Endothelial cell of umbilical vein (primary cell): ENCODE results near the gene TMEM170B. TPM values are rescaled to one million over a fixed set of nuclear protein-coding genes. Genes with fewer than 3 reads are reported as not detected.

ENCODE experiments used
- BruUV-seq: library from RNA; stranded (reverse); fragments of 400-500 nt; replicated peaks from 2 replicates; lab custom pipeline; 2021; lab: Mats Ljungman, UMichigan
- CTCF ChIA-PET: fragments of 300-600, 350-600 bp; sonication (Branson Sonifier 250); formaldehyde crosslinking; loops from one replicate; lab custom pipeline; 2021; ENCODE audit warnings: antibody characterized with exemption, inconsistent platforms; lab: Charles Lee
- POLR2A ChIA-PET: fragments of 300-600, 350-600 bp; sonication (Branson Sonifier 250); formaldehyde crosslinking; loops from one replicate; lab custom pipeline; 2021; ENCODE audit warnings: antibody characterized with exemption, inconsistent platforms; lab: Charles Lee
- DNase-seq: peaks from one replicate; pipeline ENCODE4 v3.0.0-alpha.2; 2011; ENCODE audit warnings: low read depth, low spot score
- FAIRE-seq: peaks from 2 replicates; lab custom pipeline; 2011; peaks lifted over from hg19 to GRCh38; lab: Jason Lieb, UNC
- H2AFZ ChIP-seq: 2 replicates; pipeline ENCODE4 v1.6.0; 2012; ENCODE audit warnings: low read depth, low read length, control low read depth, inconsistent platforms
- H3K27ac ChIP-seq: 2 replicates; pipeline ENCODE4 v1.5.1; 2011; ENCODE audit warnings: low read depth, mild to moderate bottlenecking, control low read depth, low read length, moderate library complexity; ENCODE audit not compliant: insufficient read depth
- H3K27me3 ChIP-seq, 2 experiments: 2 replicates each; pipeline versions ENCODE4 v1.6.0 to v1.6.1; 2011; ENCODE audit warnings: low read length in 2 of 2, mixed read lengths in 1 of 2; ENCODE audit not compliant: control insufficient read depth in 2 of 2, insufficient read depth in 2 of 2
- H3K36me3 ChIP-seq, 2 experiments: 2 replicates in 1 of 2; 3 replicates in 1 of 2; pipeline ENCODE4 v1.5.1; 2011; ENCODE audit warnings: low read length in 2 of 2, mild to moderate bottlenecking in 1 of 2, moderate library complexity in 1 of 2; ENCODE audit not compliant: control insufficient read depth in 2 of 2, insufficient read depth in 2 of 2; ENCODE audit errors: extremely low read depth in 1 of 2
- H3K4me1 ChIP-seq: 3 replicates; pipeline ENCODE4 v1.5.1; 2011; ENCODE audit warnings: mild to moderate bottlenecking, low read length; ENCODE audit not compliant: control insufficient read depth, insufficient read depth; ENCODE audit errors: extremely low read depth
- H3K4me2 ChIP-seq: 2 replicates; pipeline ENCODE4 v1.6.1; 2011; ENCODE audit warnings: low read length, control low read depth, mixed read lengths; ENCODE audit not compliant: insufficient read depth
- H3K4me3 ChIP-seq, 3 experiments: fragments of 200-600 bp in 1 of 3; sonication (generic), shearing (Covaris generic) in 1 of 3; replicated peaks in 1 of 3; 2 replicates each; pipeline ENCODE4 v1.5.1; 2011 to 2016; ENCODE audit warnings: control low read depth in 3 of 3, low read length in 3 of 3, mild to moderate bottlenecking in 2 of 3, inconsistent platforms in 1 of 3, low read depth in 1 of 3, moderate library complexity in 1 of 3; ENCODE audit not compliant: insufficient read depth in 1 of 3
- H3K79me2 ChIP-seq: 2 replicates; pipeline ENCODE4 v1.6.0; 2012; ENCODE audit warnings: low read length, inconsistent platforms; ENCODE audit not compliant: control insufficient read depth, insufficient read depth
- H3K9ac ChIP-seq: replicated peaks from 2 replicates; pipeline ENCODE3; 2011; ENCODE audit warnings: low read length, control low read depth; ENCODE audit not compliant: insufficient read depth; ENCODE audit errors: extremely low read depth
- H3K9me1 ChIP-seq: replicated peaks from 3 replicates; pipeline ENCODE4 v1.6.0; 2011; ENCODE audit warnings: mild to moderate bottlenecking, low read length; ENCODE audit not compliant: control insufficient read depth, insufficient read depth; ENCODE audit errors: extremely low read depth
- H3K9me3 ChIP-seq: replicated peaks from 2 replicates; pipeline ENCODE4 v1.5.1; 2012; ENCODE audit warnings: low read length, inconsistent platforms; ENCODE audit not compliant: control insufficient read depth, insufficient read depth
- H4K20me1 ChIP-seq: replicated peaks from 2 replicates; pipeline ENCODE3; 2011; ENCODE audit warnings: mild to moderate bottlenecking, low read length; ENCODE audit not compliant: control insufficient read depth, insufficient read depth; ENCODE audit errors: extremely low read depth
- EZH2 ChIP-seq: IDR thresholded peaks from 2 replicates; pipeline ENCODE4 v1.6.1; 2012; ENCODE audit warnings: borderline replicate concordance, low read depth, mild to moderate bottlenecking, moderate library complexity, low read length, inconsistent platforms; ENCODE audit not compliant: severe bottlenecking
- FOS ChIP-seq: IDR thresholded peaks from 2 replicates; pipeline ENCODE4 v1.6.1; 2011; ENCODE audit warnings: mild to moderate bottlenecking, low read length, moderate library complexity, borderline replicate concordance; ENCODE audit not compliant: insufficient read depth
- GATA2 ChIP-seq: IDR thresholded peaks from 2 replicates; pipeline ENCODE4 v1.7.0; 2011; ENCODE audit warnings: low read depth, mild to moderate bottlenecking, moderate library complexity, mixed read lengths, low read length; ENCODE audit not compliant: insufficient read length, insufficient read depth
- JUN ChIP-seq: IDR thresholded peaks from 2 replicates; pipeline ENCODE4 v1.6.1; 2011; ENCODE audit warnings: borderline replicate concordance, low read depth; ENCODE audit not compliant: insufficient read length, insufficient read depth
- MYC ChIP-seq: IDR thresholded peaks from one replicate; pipeline ENCODE4 v1.6.1; 2011; ENCODE audit warnings: mild to moderate bottlenecking, low read depth, low read length
- POLR2A ChIP-seq: IDR thresholded peaks from 2 replicates; pipeline ENCODE4 v1.6.1; 2012; ENCODE audit warnings: low read depth, mild to moderate bottlenecking, control low read depth, low read length
- POLR2AphosphoS5 ChIP-seq: IDR thresholded peaks from 2 replicates; pipeline ENCODE4 v1.6.1; 2012; ENCODE audit warnings: low read depth, mild to moderate bottlenecking, control low read depth, low read length, moderate library complexity; ENCODE audit not compliant: insufficient read depth
- dilution Hi-C: fragments of 300-500 bp; cut with MboI; formaldehyde crosslinking; loops from one replicate; pipeline ENCODE4 v1.15.0; 2019; ENCODE audit warnings: low sequenced_read_pairs; ENCODE audit not compliant: extremely low pct_ligation_motif_present
- intact Hi-C: fragments of 100-400 bp; cut with micrococcal nuclease; formaldehyde crosslinking; loops from one replicate; pipeline ENCODE4 v1.10.0; 2022
- polyA plus RNA-seq, 4 experiments: library from polyadenylated mRNA; depleted of rRNA in 3 of 4; stranded (reverse) in 3 of 4; unstranded in 1 of 4; fragments of >200 nt; gene quantifications; 2 replicates each; pipeline versions ENCODE4 v1.2.1 to v1.2.3, GENCODE V29; 2011 to 2012; ENCODE audit warnings: missing spikeins in 1 of 4
- total RNA-seq: library from RNA; stranded (reverse); gene quantifications from 2 replicates; pipeline ENCODE4 v1.2.3, GENCODE V29; 2021
- TF ChIP-seq, protein P1 (sequence below), 2 donors: IDR thresholded peaks; 1 replicate in 1 of 2; 2 replicates in 1 of 2; pipeline ENCODE4 v1.5.1; 2011; ENCODE audit warnings: low read length in 2 of 2, mild to moderate bottlenecking in 2 of 2, moderate library complexity in 2 of 2, control low read depth in 1 of 2, inconsistent platforms in 1 of 2, low read depth in 1 of 2; ENCODE audit not compliant: insufficient read depth in 1 of 2; ENCODE audit errors: extremely low read depth in 1 of 2
- TF ChIP-seq, protein P2 (sequence below): IDR thresholded peaks from 2 replicates; pipeline ENCODE4 v1.6.1; 2011; ENCODE audit not compliant: insufficient read depth, insufficient read length

Gene TMEM170B
- total and polyA plus RNA-seq, 2 donors (not counting 3 experiments of a cell fraction or from before 2014, with no cell fraction given): 1.1 to 4.2 TPM

DNA sequence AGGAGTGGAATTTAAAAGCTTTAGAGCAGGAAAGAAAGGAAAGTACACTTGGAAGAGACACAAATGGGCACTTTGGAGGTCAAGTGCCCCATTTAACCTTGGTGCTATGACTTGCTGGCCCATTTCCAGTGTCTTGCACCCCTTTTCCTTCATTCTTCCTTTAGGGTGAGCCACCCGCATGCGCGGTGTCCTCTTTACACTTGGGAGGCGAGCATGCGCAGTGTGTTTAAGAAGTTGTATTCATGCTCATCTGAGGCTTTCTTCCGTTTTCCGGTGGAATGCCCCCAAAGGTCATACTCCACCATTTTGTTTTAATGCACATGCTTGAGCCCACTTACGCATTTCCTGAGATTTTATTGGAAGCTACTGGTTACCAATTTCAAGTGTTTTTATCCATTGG, 29.1 kb downstream of the TMEM170B start:
- H3K9ac ChIP-seq: no peak overlapping the region
- peaks cover 4% of the 10 kb centered on the region for H3K4me1 ChIP-seq
- dilution Hi-C loops: no loop called here
- intact Hi-C loops: no loop called here
- peaks cover 0 to 3% of the 10 kb centered on the region in 2 experiments for H3K36me3 ChIP-seq
- no TSS peak for BruUV-seq
- TF ChIP-seq, protein P1, sequence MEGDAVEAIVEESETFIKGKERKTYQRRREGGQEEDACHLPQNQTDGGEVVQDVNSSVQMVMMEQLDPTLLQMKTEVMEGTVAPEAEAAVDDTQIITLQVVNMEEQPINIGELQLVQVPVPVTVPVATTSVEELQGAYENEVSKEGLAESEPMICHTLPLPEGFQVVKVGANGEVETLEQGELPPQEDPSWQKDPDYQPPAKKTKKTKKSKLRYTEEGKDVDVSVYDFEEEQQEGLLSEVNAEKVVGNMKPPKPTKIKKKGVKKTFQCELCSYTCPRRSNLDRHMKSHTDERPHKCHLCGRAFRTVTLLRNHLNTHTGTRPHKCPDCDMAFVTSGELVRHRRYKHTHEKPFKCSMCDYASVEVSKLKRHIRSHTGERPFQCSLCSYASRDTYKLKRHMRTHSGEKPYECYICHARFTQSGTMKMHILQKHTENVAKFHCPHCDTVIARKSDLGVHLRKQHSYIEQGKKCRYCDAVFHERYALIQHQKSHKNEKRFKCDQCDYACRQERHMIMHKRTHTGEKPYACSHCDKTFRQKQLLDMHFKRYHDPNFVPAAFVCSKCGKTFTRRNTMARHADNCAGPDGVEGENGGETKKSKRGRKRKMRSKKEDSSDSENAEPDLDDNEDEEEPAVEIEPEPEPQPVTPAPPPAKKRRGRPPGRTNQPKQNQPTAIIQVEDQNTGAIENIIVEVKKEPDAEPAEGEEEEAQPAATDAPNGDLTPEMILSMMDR (IDR thresholded peaks at IDR 0.05; ENCODE audit: extremely low read depth in 1 of 2, insufficient read depth in 1 of 2, low read depth in 1 of 2, low read length in 2 of 2): no peak
- TF ChIP-seq POLR2A: no peak
- TF ChIP-seq, protein P2, sequence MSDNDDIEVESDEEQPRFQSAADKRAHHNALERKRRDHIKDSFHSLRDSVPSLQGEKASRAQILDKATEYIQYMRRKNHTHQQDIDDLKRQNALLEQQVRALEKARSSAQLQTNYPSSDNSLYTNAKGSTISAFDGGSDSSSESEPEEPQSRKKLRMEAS: no peak
- TF ChIP-seq MYC: no peak
- TF ChIP-seq JUN: no peak
- no peak for TF ChIP-seq POLR2AphosphoS5
- TF ChIP-seq GATA2: no peak
- TF ChIP-seq FOS: no peak
- no peak for TF ChIP-seq EZH2
- H3K4me3 ChIP-seq: no peak overlapping the region
- H2AFZ ChIP-seq: no peak overlapping the region
- H3K4me2 ChIP-seq: no peak overlapping the region
- ChIA-PET POLR2A (no interaction called here), CTCF (interaction anchor here (1.7 to 4.3 kb wide), 2 partner anchors 9 to 15 kb away, joined by 4 to 17 read pairs; no protein-coding TSS in a partner anchor)
- no peaks in the 10 kb centered on the region for H3K79me2 ChIP-seq
- H3K27me3 ChIP-seq: no peaks in the 10 kb centered on the region
- no peaks in the 10 kb centered on the region for H3K9me1 ChIP-seq
- H3K9me3 ChIP-seq: no peaks in the 10 kb centered on the region
- no peak for DNase-seq
- H3K27ac ChIP-seq: no peak overlapping the region
- H4K20me1 ChIP-seq: no peaks in the 10 kb centered on the region
- FAIRE-seq: no peak
